HK-2 (cell line): ENCODE results near the gene ETV5.
A peak's percentile ranks its signal among the peaks of the same experiment; 100 is the strongest.

Experiments used
- DNase-seq: peaks from one replicate; pipeline ENCODE4 v3.0.0-alpha.2; 2018; ENCODE audit not compliant: unreplicated experiment

Gene ETV5

GRCh38 chr3:186108941-186109865 is at the start of gene ETV5:
ETV5 (minus strand) TSS chr3:186109089; CDS start chr3:186105868, 3,221 bp downstream.
- DNase-seq, result peak; percentile 100

GRCh38 chr3:186154641-186155040 is 45.8 kb upstream of the ETV5 start:
- DNase-seq, result no peak

- DNase-seq, result no peak
Measured at GRCh38 chr3:186152889-186153292, 44.0 kb upstream of the ETV5 start.

GRCh38 chr3:186152361-186152798 is 43.5 kb upstream of the ETV5 start:
- DNase-seq, result no peak

GRCh38 chr3:186151077-186151971 is 42.4 kb upstream of the ETV5 start:
- DNase-seq, result no peak

- DNase-seq, result no peak
Measured at GRCh38 chr3:186150041-186150830, 41.3 kb upstream of the ETV5 start.

GRCh38 chr3:186149319-186149960 is 40.6 kb upstream of the ETV5 start:
- no peak for DNase-seq

GRCh38 chr3:186144257-186144656 is 35.4 kb upstream of the ETV5 start:
- DNase-seq, result no peak

- no peak for DNase-seq
Measured at GRCh38 chr3:186143250-186143649, 34.4 kb upstream of the ETV5 start.

- DNase-seq, result no peak
Measured at GRCh38 chr3:186142393-186142932, 33.6 kb upstream of the ETV5 start.

- no peak for DNase-seq
Measured at GRCh38 chr3:186141790-186142189, 32.9 kb upstream of the ETV5 start.

GRCh38 chr3:186138272-186138981 is 29.5 kb upstream of the ETV5 start:
- no peak for DNase-seq

GRCh38 chr3:186137051-186137685 is 28.3 kb upstream of the ETV5 start:
- no peak for DNase-seq

- no peak for DNase-seq
Measured at GRCh38 chr3:186133980-186134379, 25.1 kb upstream of the ETV5 start.

GRCh38 chr3:186132487-186132886 is 23.6 kb upstream of the ETV5 start:
- DNase-seq, result no peak

- no peak for DNase-seq
Measured at GRCh38 chr3:186129206-186129605, 20.3 kb upstream of the ETV5 start.

GRCh38 chr3:186128158-186128557 is 19.3 kb upstream of the ETV5 start:
- no peak for DNase-seq

- no peak for DNase-seq
Measured at GRCh38 chr3:186127463-186127862, 18.6 kb upstream of the ETV5 start.

- DNase-seq, result no peak
Measured at GRCh38 chr3:186125118-186125517, 16.2 kb upstream of the ETV5 start.

GRCh38 chr3:186124592-186124991 is 15.7 kb upstream of the ETV5 start:
- no peak for DNase-seq
